GM12801 (cell line): ENCODE data around the gene FAM163B.

Experiments used
- TF ChIP-seq, protein P1 (sequence below): IDR thresholded peaks from one replicate; pipeline ENCODE4 v1.5.1; 2011; ENCODE audit warnings: control low read depth; ENCODE audit not compliant: insufficient read length; ENCODE audit errors: extremely low read depth

FAM163B gene

DNA sequence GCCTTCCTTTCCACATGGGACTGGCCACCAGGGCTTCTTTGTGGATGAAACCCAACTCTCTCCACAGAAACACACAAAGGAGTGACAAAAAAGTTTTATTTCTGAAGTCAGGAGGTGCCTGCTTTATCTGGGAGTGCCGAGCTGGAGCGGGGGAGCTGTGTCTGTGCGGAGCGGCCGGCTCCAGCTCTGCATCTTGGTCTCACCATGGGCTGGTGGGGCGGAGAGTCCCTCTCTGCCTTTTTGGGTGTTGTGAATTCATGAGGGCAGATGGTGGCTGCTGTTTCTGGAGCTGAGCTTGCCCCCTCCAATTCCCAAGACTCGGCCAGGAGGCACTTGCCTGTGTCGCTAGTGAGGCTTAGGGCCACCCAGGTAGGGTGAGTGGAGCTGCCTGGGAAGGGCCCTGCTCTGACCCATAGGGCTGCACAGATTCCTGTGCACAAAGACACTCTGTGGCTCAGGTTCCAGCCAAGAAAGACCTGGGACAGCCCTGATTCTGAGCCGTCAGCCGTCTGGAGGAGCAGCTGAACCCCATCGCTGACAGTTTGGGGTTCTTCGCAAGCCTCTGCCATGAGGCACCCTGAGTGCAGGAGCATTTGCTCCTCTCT lies 28.4 kb upstream of the FAM163B start:
- TF ChIP-seq, protein P1, sequence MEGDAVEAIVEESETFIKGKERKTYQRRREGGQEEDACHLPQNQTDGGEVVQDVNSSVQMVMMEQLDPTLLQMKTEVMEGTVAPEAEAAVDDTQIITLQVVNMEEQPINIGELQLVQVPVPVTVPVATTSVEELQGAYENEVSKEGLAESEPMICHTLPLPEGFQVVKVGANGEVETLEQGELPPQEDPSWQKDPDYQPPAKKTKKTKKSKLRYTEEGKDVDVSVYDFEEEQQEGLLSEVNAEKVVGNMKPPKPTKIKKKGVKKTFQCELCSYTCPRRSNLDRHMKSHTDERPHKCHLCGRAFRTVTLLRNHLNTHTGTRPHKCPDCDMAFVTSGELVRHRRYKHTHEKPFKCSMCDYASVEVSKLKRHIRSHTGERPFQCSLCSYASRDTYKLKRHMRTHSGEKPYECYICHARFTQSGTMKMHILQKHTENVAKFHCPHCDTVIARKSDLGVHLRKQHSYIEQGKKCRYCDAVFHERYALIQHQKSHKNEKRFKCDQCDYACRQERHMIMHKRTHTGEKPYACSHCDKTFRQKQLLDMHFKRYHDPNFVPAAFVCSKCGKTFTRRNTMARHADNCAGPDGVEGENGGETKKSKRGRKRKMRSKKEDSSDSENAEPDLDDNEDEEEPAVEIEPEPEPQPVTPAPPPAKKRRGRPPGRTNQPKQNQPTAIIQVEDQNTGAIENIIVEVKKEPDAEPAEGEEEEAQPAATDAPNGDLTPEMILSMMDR = no peak

DNA sequence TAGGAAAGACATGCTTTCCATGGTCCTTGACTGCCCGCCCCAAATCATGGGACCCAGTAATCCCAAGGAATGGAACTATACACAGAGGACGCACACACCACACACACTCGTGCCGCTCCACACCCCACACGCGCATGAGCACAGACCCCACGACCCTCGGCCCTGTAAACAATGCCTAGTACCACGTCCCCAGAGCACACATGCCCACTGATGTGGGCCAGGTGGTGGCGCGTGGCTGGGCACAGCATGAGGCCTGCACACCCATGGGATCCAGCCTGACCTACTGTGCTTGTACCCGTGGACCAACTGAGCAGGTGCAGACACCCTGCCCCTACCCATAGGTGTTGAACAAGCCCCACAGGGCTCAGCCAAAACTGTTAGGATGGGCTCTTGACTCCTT lies 27.7 kb upstream of the FAM163B start:
- TF ChIP-seq, protein P1 = no peak

DNA sequence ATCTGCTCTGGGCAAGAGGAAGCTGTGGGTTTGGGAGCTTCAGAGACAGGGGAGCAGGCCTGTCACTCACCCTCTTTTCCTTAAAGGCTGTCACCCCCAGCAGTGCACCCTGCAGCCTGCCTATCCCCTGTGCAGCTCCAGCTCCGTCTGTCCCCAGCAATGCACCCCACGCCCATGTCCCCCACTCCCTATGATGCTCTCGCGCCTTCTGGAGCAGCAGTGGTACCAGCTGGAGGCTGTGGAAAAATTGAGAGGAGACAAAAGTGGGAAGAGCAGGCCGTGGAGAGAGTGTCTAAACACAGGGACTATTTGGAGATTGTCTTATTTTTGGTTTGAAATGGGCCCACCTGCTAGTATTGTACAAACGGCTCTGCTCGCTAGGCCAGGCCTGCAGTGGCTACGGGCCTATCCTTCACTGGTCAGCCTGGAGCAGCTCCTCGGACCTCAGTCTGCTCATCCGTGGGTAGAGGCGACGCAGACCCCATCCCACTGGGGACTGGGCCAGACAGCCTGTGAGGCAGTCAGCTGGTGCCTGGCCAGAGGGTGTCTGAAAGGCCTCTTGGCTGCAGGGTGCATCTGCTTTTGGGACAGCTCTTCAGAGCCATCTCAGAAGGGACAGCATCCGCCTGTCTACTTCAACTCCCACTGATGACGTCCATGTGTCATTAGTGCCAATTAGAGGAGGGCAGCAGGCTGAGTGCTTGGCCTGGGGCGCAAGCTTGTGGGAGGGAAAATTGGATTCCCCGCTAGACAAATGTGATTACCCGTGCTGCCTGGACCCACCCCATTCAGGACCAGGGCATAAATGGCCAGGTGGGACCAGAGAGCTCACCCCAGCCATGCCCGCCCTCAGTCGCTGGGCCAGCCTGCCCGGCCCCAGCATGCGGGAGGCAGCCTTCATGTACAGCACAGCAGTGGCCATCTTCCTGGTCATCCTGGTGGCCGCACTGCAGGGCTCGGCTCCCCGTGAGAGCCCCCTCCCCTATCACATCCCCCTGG lies 26.6 kb upstream of the FAM163B start, which contains the start of gene DBH:
Gene DBH, plus strand, starts transcription at position 831 of the 999 bp plus-strand sequence. Its CDS starts 9 bp downstream, at position 840.
- TF ChIP-seq, protein P1 = no peak

DNA sequence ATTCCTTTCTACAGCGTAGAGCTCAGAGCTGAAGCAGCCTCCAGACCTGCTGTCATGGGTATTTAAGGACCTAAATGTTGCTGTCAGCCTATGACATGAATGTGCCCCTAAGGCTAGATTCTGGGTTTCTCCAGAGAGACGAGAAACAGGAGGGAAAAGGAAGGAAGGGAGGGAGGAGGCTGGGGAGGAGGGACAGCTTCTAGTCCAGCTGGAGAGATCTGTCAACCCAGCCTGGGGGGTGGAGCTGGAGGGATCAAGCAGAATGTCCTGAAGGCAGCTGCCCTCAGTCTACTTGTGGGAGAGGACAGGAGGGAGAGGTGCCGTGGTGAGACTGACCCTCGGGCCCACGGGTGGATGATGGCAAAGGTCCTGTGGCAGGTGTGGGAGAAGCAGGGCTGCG lies 25.9 kb upstream of the FAM163B start:
- TF ChIP-seq, protein P1 = no peak

DNA sequence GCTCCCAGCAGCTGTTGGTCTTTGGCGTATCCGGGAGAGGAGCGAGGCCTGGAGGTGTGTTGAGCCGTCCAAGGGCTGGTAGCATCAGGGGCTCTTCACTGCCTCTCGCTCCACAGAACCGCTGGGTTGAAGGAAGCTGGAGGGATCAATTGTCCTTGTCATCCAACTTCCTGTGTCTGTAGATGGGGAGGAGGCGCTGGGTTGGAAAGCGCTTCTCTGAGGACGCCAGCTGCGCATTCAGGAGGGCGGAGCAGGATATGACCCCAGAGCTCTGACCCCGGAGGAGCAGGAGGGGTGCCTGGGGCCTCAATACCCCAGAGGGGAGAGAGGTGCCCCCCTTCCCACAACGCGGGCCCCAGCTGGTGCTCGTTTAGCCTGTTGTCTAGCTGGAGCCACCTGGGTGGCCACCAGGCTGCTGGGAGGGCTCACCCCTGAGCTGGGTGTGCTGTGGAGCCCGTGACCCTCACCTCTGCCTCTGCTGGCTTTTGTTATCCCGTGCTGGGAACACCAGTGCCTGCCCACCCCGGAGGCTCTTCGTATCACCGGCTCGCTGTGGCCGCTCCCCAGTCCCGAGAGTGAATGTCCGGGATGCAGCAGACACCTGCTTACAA lies 25.0 kb upstream of the FAM163B start:
- TF ChIP-seq, protein P1 = no peak

DNA sequence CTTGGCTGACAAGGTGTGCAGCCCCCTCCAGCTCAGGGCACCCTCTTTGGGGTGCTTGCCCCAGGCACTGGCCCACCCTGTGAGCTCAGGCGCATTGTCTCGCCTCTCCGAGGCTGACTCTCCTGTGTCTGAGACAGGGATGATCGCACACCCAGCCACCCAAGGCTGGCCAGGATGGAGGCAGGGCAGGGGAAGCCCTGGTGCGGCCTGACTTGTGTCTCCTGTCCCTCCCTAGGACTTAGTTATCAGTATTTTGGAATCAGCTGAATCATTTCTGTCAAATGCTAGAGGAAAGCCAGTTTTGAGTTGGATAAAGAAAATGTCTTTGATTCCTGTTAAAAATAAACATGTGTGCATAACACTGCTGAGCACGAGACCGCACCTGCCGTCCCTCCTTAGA lies 24.5 kb upstream of the FAM163B start:
- TF ChIP-seq, protein P1 = no peak

DNA sequence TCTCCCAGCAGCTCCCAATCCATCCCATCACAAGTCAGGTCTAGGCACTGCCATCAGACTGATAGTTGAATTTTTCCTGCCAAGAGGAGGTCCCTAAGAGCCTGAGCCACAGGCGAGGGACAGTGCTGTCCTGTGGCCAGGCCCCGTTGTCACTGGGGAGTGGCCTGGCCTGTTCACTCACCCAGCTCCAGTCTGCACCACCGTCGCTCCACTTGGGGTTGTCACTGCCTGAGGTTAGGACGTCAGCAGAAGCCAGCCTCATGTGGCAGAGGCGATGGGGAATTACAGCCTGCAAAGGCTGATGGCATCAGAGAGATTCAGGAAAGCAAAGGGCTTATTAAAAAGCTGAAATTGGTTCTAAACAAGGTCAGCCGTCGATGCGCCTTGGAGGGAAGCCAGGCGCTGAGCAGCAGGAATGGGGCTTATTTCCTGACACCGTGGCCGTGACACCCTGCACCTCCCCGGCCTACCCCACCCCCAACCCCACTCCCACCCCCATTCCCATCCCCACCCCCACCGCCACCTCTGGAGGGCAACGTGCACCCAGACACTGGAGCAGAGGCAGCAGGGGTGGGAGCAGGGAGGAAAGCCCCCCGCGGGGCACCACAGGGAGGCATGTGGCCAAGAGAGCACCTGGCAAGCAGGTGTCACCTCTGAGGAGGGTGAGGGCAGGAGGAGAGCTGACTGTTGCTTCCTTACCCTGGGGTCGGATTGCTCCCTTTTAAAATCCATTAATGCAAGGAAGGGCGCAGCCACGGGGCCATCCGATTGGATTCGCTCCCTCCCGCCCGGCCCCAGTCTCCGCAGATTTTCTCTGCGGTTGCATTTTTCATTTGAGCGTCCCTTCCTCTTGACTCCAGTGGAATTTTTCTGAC lies 23.9 kb upstream of the FAM163B start:
- TF ChIP-seq, protein P1 = no peak
